ENCODE data around the gene HSPA12B.
A peak's percentile ranks its signal among the peaks of the same experiment; 100 is the strongest.

Gene HSPA12B

DNA sequence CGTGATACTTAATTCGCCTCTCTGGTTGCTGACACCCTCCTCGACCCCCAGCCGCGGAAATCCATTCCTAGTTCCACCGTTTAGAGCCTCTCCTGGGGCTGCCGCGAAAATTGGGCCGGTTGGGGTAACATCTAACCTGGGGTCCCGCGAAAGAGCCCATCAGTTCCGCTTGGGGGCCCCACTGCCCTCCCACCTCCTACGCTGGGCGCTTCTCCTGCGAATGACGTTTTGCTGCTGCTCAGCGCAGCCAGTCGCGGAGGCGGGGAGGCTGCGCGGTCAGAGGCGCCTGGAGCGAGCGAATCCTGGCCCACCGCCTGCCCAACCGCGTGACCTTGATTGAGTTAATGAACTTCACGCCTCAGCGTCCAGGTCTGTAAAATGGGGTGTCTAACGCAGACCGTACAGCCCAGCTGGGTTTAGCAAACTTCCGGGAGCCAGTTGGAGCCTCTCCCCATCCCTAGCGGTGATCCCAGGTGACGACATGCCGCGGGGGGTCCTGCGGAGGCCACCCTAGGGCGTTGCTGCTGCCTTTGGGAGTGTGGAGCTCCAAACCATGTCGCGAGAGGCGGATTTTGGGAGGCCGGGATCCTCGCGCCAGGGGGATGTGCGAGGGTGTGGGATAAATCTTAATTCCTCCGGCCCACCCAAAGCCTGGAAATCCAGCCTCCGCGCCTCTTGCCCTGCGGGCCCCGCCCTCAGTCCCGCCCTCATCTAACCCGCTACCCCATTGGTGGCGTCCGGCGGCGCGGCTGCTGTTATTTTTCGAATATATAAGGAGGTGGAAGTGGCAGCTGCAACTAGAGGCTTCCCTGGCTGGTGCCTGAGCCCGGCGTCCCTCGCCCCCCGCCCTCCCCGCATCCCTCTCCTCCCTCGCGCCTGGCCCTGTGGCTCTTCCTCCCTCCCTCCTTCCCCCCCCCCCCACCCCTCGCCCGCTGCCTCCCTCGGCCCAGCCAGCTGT, 63.3 kb downstream of the HSPA12B start, which contains the start of gene CDC25B (continued):
- TF ChIP-seq CTCF (tag by site-specific recombination; IDR thresholded peaks at IDR 0.05), result peak; percentile 59
- 0 out of 2 replicates have a peak, but pooled peaks have one; percentile 60 for TF ChIP-seq WT1 (tag by site-specific recombination; IDR thresholded peaks at IDR 0.05)
- TF ChIP-seq, protein P1, sequence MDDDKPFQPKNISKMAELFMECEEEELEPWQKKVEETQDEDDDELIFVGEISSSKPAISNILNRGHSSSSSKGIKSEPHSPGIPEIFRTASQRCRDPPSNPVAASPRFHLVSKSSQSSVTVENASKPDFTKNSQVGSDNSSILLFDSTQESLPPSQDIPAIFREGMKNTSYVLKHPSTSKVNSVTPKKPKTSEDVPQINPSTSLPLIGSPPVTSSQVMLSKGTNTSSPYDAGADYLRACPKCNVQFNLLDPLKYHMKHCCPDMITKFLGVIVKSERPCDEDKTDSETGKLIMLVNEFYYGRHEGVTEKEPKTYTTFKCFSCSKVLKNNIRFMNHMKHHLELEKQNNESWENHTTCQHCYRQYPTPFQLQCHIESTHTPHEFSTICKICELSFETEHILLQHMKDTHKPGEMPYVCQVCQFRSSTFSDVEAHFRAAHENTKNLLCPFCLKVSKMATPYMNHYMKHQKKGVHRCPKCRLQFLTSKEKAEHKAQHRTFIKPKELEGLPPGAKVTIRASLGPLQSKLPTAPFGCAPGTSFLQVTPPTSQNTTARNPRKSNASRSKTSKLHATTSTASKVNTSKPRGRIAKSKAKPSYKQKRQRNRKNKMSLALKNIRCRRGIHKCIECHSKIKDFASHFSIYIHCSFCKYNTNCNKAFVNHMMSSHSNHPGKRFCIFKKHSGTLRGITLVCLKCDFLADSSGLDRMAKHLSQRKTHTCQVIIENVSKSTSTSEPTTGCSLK (tag by site-specific recombination; IDR thresholded peaks at IDR 0.05), result no peak
- no peak for TF ChIP-seq ZBTB1 (tag by site-specific recombination; IDR thresholded peaks at IDR 0.05)
- TF ChIP-seq, protein P2, sequence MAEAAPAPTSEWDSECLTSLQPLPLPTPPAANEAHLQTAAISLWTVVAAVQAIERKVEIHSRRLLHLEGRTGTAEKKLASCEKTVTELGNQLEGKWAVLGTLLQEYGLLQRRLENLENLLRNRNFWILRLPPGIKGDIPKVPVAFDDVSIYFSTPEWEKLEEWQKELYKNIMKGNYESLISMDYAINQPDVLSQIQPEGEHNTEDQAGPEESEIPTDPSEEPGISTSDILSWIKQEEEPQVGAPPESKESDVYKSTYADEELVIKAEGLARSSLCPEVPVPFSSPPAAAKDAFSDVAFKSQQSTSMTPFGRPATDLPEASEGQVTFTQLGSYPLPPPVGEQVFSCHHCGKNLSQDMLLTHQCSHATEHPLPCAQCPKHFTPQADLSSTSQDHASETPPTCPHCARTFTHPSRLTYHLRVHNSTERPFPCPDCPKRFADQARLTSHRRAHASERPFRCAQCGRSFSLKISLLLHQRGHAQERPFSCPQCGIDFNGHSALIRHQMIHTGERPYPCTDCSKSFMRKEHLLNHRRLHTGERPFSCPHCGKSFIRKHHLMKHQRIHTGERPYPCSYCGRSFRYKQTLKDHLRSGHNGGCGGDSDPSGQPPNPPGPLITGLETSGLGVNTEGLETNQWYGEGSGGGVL (tag by site-specific recombination; IDR thresholded peaks at IDR 0.05), result peak; percentile 61; the same call in 1 of the 2 replicates
- TF ChIP-seq ZNF133 (tag by site-specific recombination; IDR thresholded peaks at IDR 0.05), result no peak
- TF ChIP-seq ZBTB21 (tag by site-specific recombination; IDR thresholded peaks at IDR 0.05), result no peak
- peak; percentile 55; the same call in 1 of the 2 replicates for TF ChIP-seq ZNF239 (tag by site-specific recombination; IDR thresholded peaks at IDR 0.05)
- peak; percentile 55; the same call in 1 of the 2 replicates for TF ChIP-seq ZNF394 (tag by site-specific recombination; IDR thresholded peaks at IDR 0.05; ENCODE audit: borderline replicate concordance)
- TF ChIP-seq KLF9 (tag by site-specific recombination; IDR thresholded peaks at IDR 0.05; ENCODE audit: low read depth), result peak; percentile 67
- TF ChIP-seq, protein P3, sequence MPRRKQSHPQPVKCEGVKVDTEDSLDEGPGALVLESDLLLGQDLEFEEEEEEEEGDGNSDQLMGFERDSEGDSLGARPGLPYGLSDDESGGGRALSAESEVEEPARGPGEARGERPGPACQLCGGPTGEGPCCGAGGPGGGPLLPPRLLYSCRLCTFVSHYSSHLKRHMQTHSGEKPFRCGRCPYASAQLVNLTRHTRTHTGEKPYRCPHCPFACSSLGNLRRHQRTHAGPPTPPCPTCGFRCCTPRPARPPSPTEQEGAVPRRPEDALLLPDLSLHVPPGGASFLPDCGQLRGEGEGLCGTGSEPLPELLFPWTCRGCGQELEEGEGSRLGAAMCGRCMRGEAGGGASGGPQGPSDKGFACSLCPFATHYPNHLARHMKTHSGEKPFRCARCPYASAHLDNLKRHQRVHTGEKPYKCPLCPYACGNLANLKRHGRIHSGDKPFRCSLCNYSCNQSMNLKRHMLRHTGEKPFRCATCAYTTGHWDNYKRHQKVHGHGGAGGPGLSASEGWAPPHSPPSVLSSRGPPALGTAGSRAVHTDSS (tag by site-specific recombination; IDR thresholded peaks at IDR 0.05), result no peak
- TF ChIP-seq ZNF768 (tag by site-specific recombination; IDR thresholded peaks at IDR 0.05), result no peak; the same call in 1 of the 2 replicates
- no peak for TF ChIP-seq ZNF510 (tag by site-specific recombination; IDR thresholded peaks at IDR 0.05; ENCODE audit: insufficient replicate concordance)
- TF ChIP-seq ZIC2 (tag by site-specific recombination; IDR thresholded peaks at IDR 0.05), result peak; percentile 35; the same call in 1 of the 2 replicates
- TF ChIP-seq ZNF146 (tag by site-specific recombination; IDR thresholded peaks at IDR 0.05), result 0 out of 2 replicates have a peak, but pooled peaks have one; percentile 9
- TF ChIP-seq ZFHX2 (tag by site-specific recombination; conservative IDR thresholded peaks at IDR 0.05), result peak; percentile 70
- 0 out of 2 replicates have a peak, but pooled peaks have one; percentile 10 for TF ChIP-seq ZNF664 (tag by site-specific recombination; IDR thresholded peaks at IDR 0.05)
- no peak for TF ChIP-seq BCL11B (tag by site-specific recombination; IDR thresholded peaks at IDR 0.05; ENCODE audit: low read depth)
- TF ChIP-seq ZNF214 (tag by site-specific recombination; IDR thresholded peaks at IDR 0.05; ENCODE audit: borderline replicate concordance), result no peak
- TF ChIP-seq RBAK (tag by site-specific recombination; IDR thresholded peaks at IDR 0.05), result no peak
- no peak for TF ChIP-seq ZNF266 (tag by site-specific recombination; IDR thresholded peaks at IDR 0.05; ENCODE audit: low read depth)
- TF ChIP-seq PRDM1 (tag by site-specific recombination; IDR thresholded peaks at IDR 0.05), result no peak
- TF ChIP-seq ZNF335 (tag by site-specific recombination; conservative IDR thresholded peaks at IDR 0.05), result no peak; the same call in none of the 2 replicates
- peak; percentile 51; the same call in 1 of the 2 replicates for TF ChIP-seq ZBTB44 (tag by site-specific recombination; IDR thresholded peaks at IDR 0.05)
- peak; percentile 72 for TF ChIP-seq PATZ1 (tag by site-specific recombination; IDR thresholded peaks at IDR 0.05)
- no peak for TF ChIP-seq ZNF140 (tag by site-specific recombination; IDR thresholded peaks at IDR 0.05)
